Calu3 (cell line): ENCODE results near the gene MYH16. TPM values are rescaled to one million over a fixed set of nuclear protein-coding genes. Genes with fewer than 3 reads are reported as not detected.

Experiments
- BruUV-seq: library from RNA; stranded (reverse); fragments of 400-500 nt; replicated peaks from 2 replicates; lab custom pipeline; 2021; lab: Mats Ljungman, UMichigan
- CTCF ChIA-PET: fragments of 300-600 bp; sonication (Branson Sonifier 250); formaldehyde crosslinking; loops from one replicate; lab custom pipeline; 2022; ENCODE audit warnings: antibody characterized with exemption; lab: Charles Lee
- DNase-seq: peaks from one replicate; pipeline ENCODE4 v3.0.0; 2022
- H3K27ac Mint-ChIP-seq: one replicate; pipeline ENCODE4 v1.8.0; 2022; ENCODE audit warnings: mixed read lengths; ENCODE audit not compliant: unreplicated experiment
- H3K27me3 Mint-ChIP-seq: one replicate; pipeline ENCODE4 v1.8.0; 2022; ENCODE audit warnings: mixed read lengths; ENCODE audit not compliant: unreplicated experiment
- H3K36me3 Mint-ChIP-seq: one replicate; pipeline ENCODE4 v1.8.0; 2022; ENCODE audit warnings: mild to moderate bottlenecking, moderate library complexity, mixed read lengths; ENCODE audit not compliant: insufficient read depth, unreplicated experiment
- H3K4me1 Mint-ChIP-seq: one replicate; pipeline ENCODE4 v1.8.0; 2022; ENCODE audit warnings: mild to moderate bottlenecking, low read depth, mixed read lengths; ENCODE audit not compliant: unreplicated experiment
- H3K4me3 Mint-ChIP-seq: one replicate; pipeline ENCODE4 v1.8.0; 2022; ENCODE audit warnings: mild to moderate bottlenecking, low read depth, moderate library complexity, mixed read lengths; ENCODE audit not compliant: unreplicated experiment
- H3K9me3 Mint-ChIP-seq: one replicate; pipeline ENCODE4 v1.8.0; 2022; ENCODE audit warnings: low read depth, mixed read lengths; ENCODE audit not compliant: unreplicated experiment
- intact Hi-C: fragments of 100-400 bp; cut with micrococcal nuclease; formaldehyde crosslinking; loops from one replicate; pipeline ENCODE4 v1.10.0; 2022; ENCODE audit not compliant: unreplicated experiment
- total RNA-seq: library from RNA; stranded (reverse); gene quantifications from 2 replicates; pipeline ENCODE4 v1.2.3, GENCODE V29; 2022
- TF ChIP-seq, protein P1 (sequence below): fragments of 200-600 bp; IDR thresholded peaks from one replicate; pipeline ENCODE4 v1.8.0; 2022; ENCODE audit warnings: antibody characterized with exemption; ENCODE audit not compliant: unreplicated experiment

The MYH16 gene
- total RNA-seq, 1 experiment from 2014 or later = 0.97 TPM

DNA sequence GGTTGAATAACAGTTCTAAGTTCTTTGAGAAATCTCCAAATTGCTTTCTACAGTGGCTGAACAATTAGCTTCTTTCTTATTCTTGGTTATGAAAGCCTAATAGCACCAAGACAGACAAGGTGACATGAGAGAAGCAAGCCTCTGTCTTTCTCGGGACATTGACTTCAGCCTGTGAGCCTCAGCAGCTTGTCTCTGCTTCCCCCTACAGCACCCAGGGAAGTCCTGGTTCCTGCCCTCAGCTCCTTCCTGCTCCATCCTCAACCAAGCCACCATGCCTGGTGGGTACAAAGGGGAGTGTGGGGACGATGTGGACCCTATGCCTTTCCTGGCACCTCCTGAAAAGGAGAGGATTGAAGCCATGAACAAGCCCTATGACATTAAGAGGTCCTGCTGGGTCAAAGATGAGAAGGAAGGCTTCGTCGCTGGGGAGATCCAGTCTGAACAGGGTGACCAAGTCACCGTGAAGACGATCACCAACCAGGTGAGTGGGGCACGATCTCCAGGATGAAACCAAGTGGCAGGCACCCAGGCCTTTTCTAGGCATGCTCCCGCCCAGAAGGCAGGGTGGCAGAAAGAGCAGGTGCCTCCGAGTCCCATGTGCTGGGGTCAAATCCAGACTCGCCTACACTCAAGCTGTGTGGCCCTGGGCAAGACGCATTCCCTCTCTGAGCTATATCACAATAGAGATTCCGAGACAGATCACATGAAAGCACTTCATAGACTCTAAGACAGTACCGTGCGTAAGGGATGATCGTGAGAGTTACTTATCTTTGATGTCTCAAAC, 33.9 kb upstream of the MYH16 start:
- H3K4me1 Mint-ChIP-seq = no peaks in the 10 kb centered on the region
- no TSS peak for BruUV-seq
- DNase-seq = no peak
- intact Hi-C loops = no loop called here
- no peak overlapping the region for H3K4me3 Mint-ChIP-seq
- TF ChIP-seq, protein P1, sequence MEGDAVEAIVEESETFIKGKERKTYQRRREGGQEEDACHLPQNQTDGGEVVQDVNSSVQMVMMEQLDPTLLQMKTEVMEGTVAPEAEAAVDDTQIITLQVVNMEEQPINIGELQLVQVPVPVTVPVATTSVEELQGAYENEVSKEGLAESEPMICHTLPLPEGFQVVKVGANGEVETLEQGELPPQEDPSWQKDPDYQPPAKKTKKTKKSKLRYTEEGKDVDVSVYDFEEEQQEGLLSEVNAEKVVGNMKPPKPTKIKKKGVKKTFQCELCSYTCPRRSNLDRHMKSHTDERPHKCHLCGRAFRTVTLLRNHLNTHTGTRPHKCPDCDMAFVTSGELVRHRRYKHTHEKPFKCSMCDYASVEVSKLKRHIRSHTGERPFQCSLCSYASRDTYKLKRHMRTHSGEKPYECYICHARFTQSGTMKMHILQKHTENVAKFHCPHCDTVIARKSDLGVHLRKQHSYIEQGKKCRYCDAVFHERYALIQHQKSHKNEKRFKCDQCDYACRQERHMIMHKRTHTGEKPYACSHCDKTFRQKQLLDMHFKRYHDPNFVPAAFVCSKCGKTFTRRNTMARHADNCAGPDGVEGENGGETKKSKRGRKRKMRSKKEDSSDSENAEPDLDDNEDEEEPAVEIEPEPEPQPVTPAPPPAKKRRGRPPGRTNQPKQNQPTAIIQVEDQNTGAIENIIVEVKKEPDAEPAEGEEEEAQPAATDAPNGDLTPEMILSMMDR = no peak
- H3K9me3 Mint-ChIP-seq = no peaks in the 10 kb centered on the region
- H3K27me3 Mint-ChIP-seq = no peaks in the 10 kb centered on the region
- no peak overlapping the region for H3K27ac Mint-ChIP-seq
- CTCF ChIA-PET = no interaction called here
- no peaks in the 10 kb centered on the region for H3K36me3 Mint-ChIP-seq

DNA sequence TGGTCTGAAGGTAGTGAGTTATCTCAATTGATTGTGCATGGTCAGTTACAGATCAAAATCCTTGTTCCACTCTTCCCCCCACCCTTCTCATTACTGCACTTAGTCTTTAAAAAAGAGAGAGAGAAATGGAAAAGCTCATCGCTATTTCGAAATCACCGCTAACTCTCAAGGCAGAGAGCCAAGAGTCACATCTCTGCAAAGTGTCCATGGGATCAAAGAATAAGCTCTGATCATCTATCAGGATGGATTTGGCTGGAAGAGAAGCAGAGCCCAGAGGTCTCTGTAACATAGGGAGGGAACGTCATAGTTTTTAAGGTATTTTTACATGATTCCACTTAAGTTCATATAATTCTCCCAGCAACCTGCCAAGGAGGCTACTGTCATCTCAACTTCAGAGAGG, 30.0 kb upstream of the MYH16 start:
- intact Hi-C loops = no loop called here
- TF ChIP-seq, protein P1 = no peak
- CTCF ChIA-PET = no interaction called here
- no peak for DNase-seq
- H3K4me3 Mint-ChIP-seq = no peak overlapping the region
- H3K36me3 Mint-ChIP-seq = no peaks in the 10 kb centered on the region
- no TSS peak for BruUV-seq
- no peaks in the 10 kb centered on the region for H3K27me3 Mint-ChIP-seq
- H3K9me3 Mint-ChIP-seq = no peaks in the 10 kb centered on the region
- no peak overlapping the region for H3K27ac Mint-ChIP-seq
- no peaks in the 10 kb centered on the region for H3K4me1 Mint-ChIP-seq

DNA sequence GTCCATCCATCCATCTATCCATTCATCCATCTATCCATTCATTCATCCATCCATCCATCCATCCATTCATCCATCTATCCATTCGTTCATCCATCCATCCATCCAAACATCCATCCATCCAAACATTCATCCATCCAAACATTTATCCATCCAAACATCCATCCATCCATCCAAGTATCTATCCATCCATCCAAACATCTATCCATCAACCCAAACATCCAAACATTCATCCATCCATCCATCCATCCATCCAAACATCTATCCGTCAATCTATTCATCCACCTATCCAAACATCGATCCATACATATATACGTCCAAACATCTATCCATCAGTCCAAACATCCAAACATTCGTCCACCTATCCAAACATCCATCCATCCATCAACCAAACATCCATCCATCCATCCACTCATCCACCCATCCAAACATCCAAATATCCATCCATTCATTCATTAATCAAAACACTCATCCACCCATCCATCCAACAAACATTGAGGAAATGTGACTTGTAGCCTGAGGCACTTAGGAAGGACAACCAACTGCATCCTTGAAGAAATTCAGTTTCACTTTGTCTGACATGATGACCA, 28.8 kb upstream of the MYH16 start:
- H3K4me3 Mint-ChIP-seq = no peak overlapping the region
- BruUV-seq = no TSS peak
- DNase-seq = no peak
- no peak overlapping the region for H3K27ac Mint-ChIP-seq
- CTCF ChIA-PET = interaction anchor here (0.5 kb wide), 1 partner anchor 38 kb away, joined by 3 read pairs; no protein-coding TSS in a partner anchor
- no peaks in the 10 kb centered on the region for H3K27me3 Mint-ChIP-seq
- TF ChIP-seq, protein P1 = no peak
- H3K4me1 Mint-ChIP-seq = no peaks in the 10 kb centered on the region
- no peaks in the 10 kb centered on the region for H3K36me3 Mint-ChIP-seq
- intact Hi-C loops = no loop called here
- H3K9me3 Mint-ChIP-seq = no peaks in the 10 kb centered on the region

DNA sequence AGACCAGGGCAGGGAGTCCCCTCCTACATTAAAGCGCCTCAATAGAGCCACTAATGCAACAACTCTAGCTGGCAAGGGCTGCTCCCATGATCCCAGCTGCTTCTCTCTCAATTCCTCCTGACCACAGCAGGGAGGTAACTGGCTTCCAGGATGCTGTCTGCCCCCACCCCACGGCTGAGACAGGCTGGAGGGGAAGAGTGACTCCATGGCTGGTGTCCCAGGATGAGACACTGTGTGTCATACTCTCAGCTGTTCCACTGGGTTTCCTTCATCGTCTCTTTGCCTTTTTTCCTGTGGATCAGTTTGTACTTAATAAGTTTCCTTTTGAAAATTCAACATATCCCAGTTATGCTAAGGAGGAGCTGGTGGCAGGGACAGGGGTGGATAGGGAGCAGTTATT, 27.7 kb upstream of the MYH16 start:
- H3K4me3 Mint-ChIP-seq = no peak overlapping the region
- TF ChIP-seq, protein P1 = no peak
- no TSS peak for BruUV-seq
- DNase-seq = no peak
- H3K36me3 Mint-ChIP-seq = no peaks in the 10 kb centered on the region
- H3K27me3 Mint-ChIP-seq = no peaks in the 10 kb centered on the region
- CTCF ChIA-PET = no interaction called here
- H3K27ac Mint-ChIP-seq = no peak overlapping the region
- no peaks in the 10 kb centered on the region for H3K4me1 Mint-ChIP-seq
- H3K9me3 Mint-ChIP-seq = no peaks in the 10 kb centered on the region
- intact Hi-C loops = no loop called here
